ENCODE measurements around the gene IFITM5.

- TF ChIP-seq CTCF (IDR thresholded peaks at IDR 0.05; ENCODE audit: low read depth, low read length) (no peak), EZH2phosphoT487 (IDR thresholded peaks at IDR 0.05; ENCODE audit: low read depth) (no peak)
Observed at GRCh38 chr11:332651-333480, 33.5 kb upstream of the IFITM5 start.
